CD14-positive monocyte (primary cell): ENCODE data around the gene FIGN. TPM values are rescaled to one million over a fixed set of nuclear protein-coding genes. Genes with fewer than 3 reads are reported as not detected.

Experiments
- DNase-seq, 3 donors: peaks; one replicate each; pipeline ENCODE4 v3.0.0-alpha.2; 2011 to 2022
- H2AFZ ChIP-seq: 2 replicates; pipeline ENCODE4 v1.6.0; 2012; ENCODE audit warnings: mild to moderate bottlenecking, low read depth, low read length, inconsistent platforms; ENCODE audit not compliant: insufficient read depth, poor library complexity, severe bottlenecking
- H3K27ac ChIP-seq, 2 donors: 1 replicate in 1 of 2; 2 replicates in 1 of 2; pipeline ENCODE4 v1.5.1; 2012 to 2013; ENCODE audit warnings: low read length in 2 of 2, control low read depth in 1 of 2, inconsistent platforms in 1 of 2, low read depth in 1 of 2, mild to moderate bottlenecking in 1 of 2
- H3K27me3 ChIP-seq, 2 donors: one replicate each; pipeline versions ENCODE4 v1.6.0 to v1.6.1; 2011 to 2013; ENCODE audit warnings: low read length in 2 of 2; ENCODE audit not compliant: control insufficient read depth in 2 of 2, insufficient read depth in 2 of 2
- H3K36me3 ChIP-seq, 2 donors: replicated peaks in 1 of 2; 1 replicate in 1 of 2; 2 replicates in 1 of 2; pipeline versions ENCODE4 v1.5.1 to v1.6.1; 2012 to 2013; ENCODE audit warnings: low read length in 2 of 2, control low read depth in 1 of 2, inconsistent platforms in 1 of 2, mild to moderate bottlenecking in 1 of 2; ENCODE audit not compliant: insufficient read depth in 2 of 2, control insufficient read depth in 1 of 2
- H3K4me1 ChIP-seq, 2 donors: 1 replicate in 1 of 2; 2 replicates in 1 of 2; pipeline versions ENCODE4 v1.5.1 to v1.6.1; 2012 to 2013; ENCODE audit warnings: low read length in 2 of 2, control low read depth in 1 of 2, inconsistent platforms in 1 of 2, mild to moderate bottlenecking in 1 of 2, moderate library complexity in 1 of 2; ENCODE audit not compliant: insufficient read depth in 2 of 2, control insufficient read depth in 1 of 2
- H3K4me2 ChIP-seq: replicated peaks from 2 replicates; pipeline ENCODE3; 2012; ENCODE audit warnings: low read length, moderate library complexity, mild to moderate bottlenecking; ENCODE audit not compliant: poor library complexity, severe bottlenecking; ENCODE audit errors: extremely low read depth
- H3K4me3 ChIP-seq, 3 experiments: fragments of 200-600 bp in 1 of 3; sonication (generic) in 1 of 3; replicated peaks in 1 of 3; 1 replicate in 2 of 3; 2 replicates in 1 of 3; pipeline ENCODE4 v1.5.1; 2011 to 2013; ENCODE audit warnings: low read length in 3 of 3, mild to moderate bottlenecking in 3 of 3, control low read depth in 2 of 3, low read depth in 2 of 3, inconsistent platforms in 1 of 3, moderate library complexity in 1 of 3
- H3K79me2 ChIP-seq: 2 replicates; pipeline ENCODE4 v1.6.0; 2012; ENCODE audit warnings: mild to moderate bottlenecking, control low read depth, inconsistent platforms, low read length, moderate library complexity; ENCODE audit not compliant: insufficient read depth
- H3K9ac ChIP-seq: 2 replicates; pipeline ENCODE4 v1.6.0; 2017; ENCODE audit warnings: low read length, mild to moderate bottlenecking; ENCODE audit not compliant: insufficient read depth, poor library complexity, severe bottlenecking
- H3K9me3 ChIP-seq, 2 donors: replicated peaks in 1 of 2; 1 replicate in 1 of 2; 2 replicates in 1 of 2; pipeline versions ENCODE4 v1.5.1 to v1.6.1; 2012 to 2013; ENCODE audit warnings: low read length in 2 of 2, control low read depth in 1 of 2; ENCODE audit not compliant: control insufficient read depth in 1 of 2, insufficient read depth in 1 of 2
- H4K20me1 ChIP-seq: 2 replicates; pipeline ENCODE4 v1.6.0; 2012; ENCODE audit warnings: mild to moderate bottlenecking, low read length, control low read depth, moderate library complexity; ENCODE audit not compliant: insufficient read depth
- H3K27ac Mint-ChIP-seq, 7 donors: one replicate each; pipeline ENCODE4 v1.8.0; 2020; ENCODE audit warnings: mild to moderate bottlenecking in 7 of 7, mixed read lengths in 7 of 7, moderate library complexity in 6 of 7, inconsistent platforms in 2 of 7
- H3K27me3 Mint-ChIP-seq, 3 donors: one replicate each; pipeline ENCODE4 v1.8.0; 2021 to 2022; ENCODE audit warnings: low read depth in 3 of 3, mild to moderate bottlenecking in 3 of 3, mixed read lengths in 3 of 3, moderate library complexity in 3 of 3, inconsistent platforms in 1 of 3
- H3K36me3 Mint-ChIP-seq, 2 donors: one replicate each; pipeline ENCODE4 v1.8.0; 2020; ENCODE audit warnings: mixed read lengths in 2 of 2, inconsistent platforms in 1 of 2, mild to moderate bottlenecking in 1 of 2
- H3K4me1 Mint-ChIP-seq: one replicate; pipeline ENCODE4 v1.8.0; 2020; ENCODE audit warnings: mild to moderate bottlenecking, mixed read lengths
- H3K4me3 Mint-ChIP-seq, 2 donors: one replicate each; pipeline ENCODE4 v1.8.0; 2020; ENCODE audit warnings: mild to moderate bottlenecking in 2 of 2, mixed read lengths in 2 of 2, moderate library complexity in 1 of 2
- H3K9me3 Mint-ChIP-seq, 7 donors: one replicate each; pipeline ENCODE4 v1.8.0; 2020 to 2022; ENCODE audit warnings: mixed read lengths in 7 of 7, mild to moderate bottlenecking in 6 of 7, moderate library complexity in 6 of 7, inconsistent platforms in 2 of 7
- WGBS: methylation state at CpG from one replicate; pipeline ENCODE4 v1.1.5; 2013; ENCODE audit warnings: missing lambda C conversion rate; ENCODE audit not compliant: insufficient coverage; 5-methylcytosine and 5-hydroxymethylcytosine counted together
- intact Hi-C, 2 donors: fragments of 100-400 bp; cut with micrococcal nuclease; formaldehyde crosslinking; loops; one replicate each; pipeline versions ENCODE4 v1.15.0 to v1.15.1; 2023
- polyA plus RNA-seq, 3 donors: library from polyadenylated mRNA; depleted of rRNA in 1 of 3; unstranded in 2 of 3; stranded (reverse) in 1 of 3; fragments of 300-500 nt in 2 of 3; fragments of >200 nt in 1 of 3; fragmentation: Illumina TruSeq in 2 of 3; gene quantifications; 1 replicate in 2 of 3; 2 replicates in 1 of 3; pipeline ENCODE4 v1.2.3, GENCODE V29; 2012 to 2021
- TF ChIP-seq, protein P1 (sequence below): fragments of 200-600 bp; IDR thresholded peaks from one replicate; pipeline ENCODE4 v1.8.0; 2022; ENCODE audit warnings: antibody characterized with exemption, mild to moderate bottlenecking

Gene FIGN
- polyA plus RNA-seq, 3 donors = not detected

DNA sequence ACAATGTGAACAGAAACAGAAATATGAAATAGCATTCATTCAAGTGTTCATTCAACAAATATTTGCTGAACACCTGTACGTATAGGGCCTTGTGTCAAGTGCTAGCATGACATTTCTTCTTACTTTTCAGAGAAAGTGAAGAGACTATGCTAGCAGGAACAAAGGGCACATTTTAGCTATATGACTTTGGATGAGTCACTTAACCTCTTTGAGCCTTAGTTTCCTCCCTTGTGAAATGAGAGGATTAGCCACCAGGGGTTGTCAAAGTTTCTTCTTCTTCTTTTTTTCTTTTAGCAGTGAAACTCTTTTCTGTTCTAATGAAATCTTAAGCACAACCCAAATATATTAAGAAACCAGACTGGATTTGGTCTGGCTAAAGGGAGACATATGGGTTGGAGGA lies 53.1 kb downstream of the FIGN start:
- H3K27me3 Mint-ChIP-seq = no peaks in the 10 kb centered on the region
- no peak overlapping the region for H3K27ac Mint-ChIP-seq
- Histone ChIP-seq H3K27me3 (no peaks in the 10 kb centered on the region), H3K9ac (no peak overlapping the region), H3K27ac (no peak overlapping the region), H2AFZ (no peak overlapping the region), H3K4me1 (no peaks in the 10 kb centered on the region), H3K4me2 (no peak overlapping the region), H4K20me1 (no peaks in the 10 kb centered on the region), H3K79me2 (no peaks in the 10 kb centered on the region), H3K9me3 (no peaks in the 10 kb centered on the region), H3K4me3 (no peak overlapping the region), H3K36me3 (no peaks in the 10 kb centered on the region)
- no CpG with 5 or more reads among the region's 1 CpG for WGBS
- intact Hi-C loops = no loop called here
- H3K9me3 Mint-ChIP-seq = peaks cover 0 to 4% (median 2%) of the 10 kb centered on the region in 7 donors
- DNase-seq = no peak
- no peak overlapping the region for H3K4me3 Mint-ChIP-seq
- no peaks in the 10 kb centered on the region for H3K36me3 Mint-ChIP-seq
- TF ChIP-seq, protein P1, sequence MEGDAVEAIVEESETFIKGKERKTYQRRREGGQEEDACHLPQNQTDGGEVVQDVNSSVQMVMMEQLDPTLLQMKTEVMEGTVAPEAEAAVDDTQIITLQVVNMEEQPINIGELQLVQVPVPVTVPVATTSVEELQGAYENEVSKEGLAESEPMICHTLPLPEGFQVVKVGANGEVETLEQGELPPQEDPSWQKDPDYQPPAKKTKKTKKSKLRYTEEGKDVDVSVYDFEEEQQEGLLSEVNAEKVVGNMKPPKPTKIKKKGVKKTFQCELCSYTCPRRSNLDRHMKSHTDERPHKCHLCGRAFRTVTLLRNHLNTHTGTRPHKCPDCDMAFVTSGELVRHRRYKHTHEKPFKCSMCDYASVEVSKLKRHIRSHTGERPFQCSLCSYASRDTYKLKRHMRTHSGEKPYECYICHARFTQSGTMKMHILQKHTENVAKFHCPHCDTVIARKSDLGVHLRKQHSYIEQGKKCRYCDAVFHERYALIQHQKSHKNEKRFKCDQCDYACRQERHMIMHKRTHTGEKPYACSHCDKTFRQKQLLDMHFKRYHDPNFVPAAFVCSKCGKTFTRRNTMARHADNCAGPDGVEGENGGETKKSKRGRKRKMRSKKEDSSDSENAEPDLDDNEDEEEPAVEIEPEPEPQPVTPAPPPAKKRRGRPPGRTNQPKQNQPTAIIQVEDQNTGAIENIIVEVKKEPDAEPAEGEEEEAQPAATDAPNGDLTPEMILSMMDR = no peak
- H3K4me1 Mint-ChIP-seq = no peaks in the 10 kb centered on the region

DNA sequence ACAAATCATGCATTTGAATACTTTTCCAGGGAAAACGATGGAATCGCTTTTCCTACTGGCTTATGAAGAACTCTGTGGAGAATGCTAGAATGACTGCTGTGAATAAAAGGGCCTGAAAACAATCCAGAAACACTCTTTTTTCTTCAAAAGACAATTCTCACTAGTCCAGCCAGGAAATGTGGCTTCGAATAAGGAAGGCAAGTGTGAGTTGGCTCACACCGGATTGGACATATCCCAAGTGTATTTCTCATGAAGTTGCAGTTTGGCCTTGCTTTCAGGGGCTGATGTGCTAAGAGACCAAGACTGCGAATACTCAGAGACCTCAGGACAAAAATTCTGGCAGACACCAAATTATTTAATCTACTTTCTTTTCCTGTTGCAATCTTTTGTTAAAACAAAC lies 54.1 kb downstream of the FIGN start:
- no peak overlapping the region for H3K27ac Mint-ChIP-seq

More for the DNA sequence above, 54.1 kb downstream of the FIGN start:
- H3K36me3 Mint-ChIP-seq = no peaks in the 10 kb centered on the region
- H3K4me2 ChIP-seq = no peak overlapping the region
- H4K20me1 ChIP-seq = no peaks in the 10 kb centered on the region
- H3K9me3 ChIP-seq = no peaks in the 10 kb centered on the region
- WGBS = 89% methylated on average over 2 of the region's 5 CpGs
- no peaks in the 10 kb centered on the region for H3K4me1 ChIP-seq
- H3K4me3 ChIP-seq = no peak overlapping the region
- no peak overlapping the region for H3K4me3 Mint-ChIP-seq
- H3K36me3 ChIP-seq = no peaks in the 10 kb centered on the region
- no peak overlapping the region for H3K9ac ChIP-seq
- no peaks in the 10 kb centered on the region for H3K27me3 Mint-ChIP-seq
- intact Hi-C loops = no loop called here
- H3K27me3 ChIP-seq = no peaks in the 10 kb centered on the region
- H3K79me2 ChIP-seq = no peaks in the 10 kb centered on the region
- no peaks in the 10 kb centered on the region for H3K4me1 Mint-ChIP-seq
- H3K9me3 Mint-ChIP-seq = peaks cover 0 to 4% (median 2%) of the 10 kb centered on the region in 7 donors
- no peak overlapping the region for H2AFZ ChIP-seq
- no peak for DNase-seq
- H3K27ac ChIP-seq = no peak overlapping the region
- TF ChIP-seq, protein P1 = no peak
